ENCODE results near the gene PPIL1. TPM values are rescaled to one million over a fixed set of nuclear protein-coding genes. Genes with fewer than 3 reads are reported as not detected.

Gene PPIL1
- total RNA-seq, 1 donor from 2014 or later, result 36.6 TPM

DNA sequence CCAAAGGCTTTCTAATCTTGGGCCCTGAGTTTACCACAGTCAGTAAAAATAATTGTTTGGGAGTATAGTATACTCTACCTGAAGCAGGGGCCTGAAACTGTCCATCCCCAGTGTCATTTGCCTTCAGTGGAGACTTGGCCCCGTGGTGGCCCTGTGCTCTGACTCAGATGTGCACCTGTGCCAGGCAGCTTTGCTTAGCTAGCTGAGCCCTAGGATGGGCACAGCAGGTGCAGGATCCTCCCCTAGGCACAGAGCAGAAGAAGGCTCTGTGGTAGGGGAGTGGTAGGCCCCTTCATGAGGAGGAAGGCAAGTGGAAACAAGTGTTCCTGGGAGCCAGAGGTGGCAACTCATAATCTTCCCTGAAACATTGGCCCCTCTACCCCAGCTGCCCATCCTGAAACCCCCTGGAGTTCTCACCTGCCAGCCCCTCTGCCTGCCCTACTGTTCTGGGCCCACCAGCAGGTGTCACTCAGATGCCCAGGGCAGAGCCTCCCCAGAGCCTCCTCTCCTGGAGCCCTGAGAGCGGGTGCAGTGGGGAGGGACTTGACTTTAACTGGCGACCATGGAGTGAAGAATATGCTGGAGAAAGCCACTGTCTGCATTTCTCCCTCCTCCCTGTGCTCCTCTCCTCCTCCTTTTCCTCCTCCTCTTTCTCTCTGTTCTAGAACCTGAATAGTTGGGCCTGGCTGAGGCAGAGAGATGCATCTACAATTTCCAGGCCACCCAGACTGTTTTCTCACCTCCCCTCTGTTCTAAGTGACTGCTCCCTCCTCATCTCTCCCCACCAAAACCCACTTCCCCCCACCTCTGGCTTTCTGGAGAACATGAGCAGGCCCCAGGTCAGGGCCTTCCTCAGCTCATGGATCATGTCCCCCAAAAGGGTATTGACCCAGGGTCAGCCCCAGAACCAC lies 38.2 kb downstream of the PPIL1 start:
- FAIRE-seq, result no peak
- Histone ChIP-seq H3K36me3 (ENCODE audit: insufficient read depth, low read length) (no peaks in the 10 kb centered on the region), H3K4me1 (ENCODE audit: insufficient read depth, low read length) (peaks cover 14% of the 10 kb centered on the region), H3K9ac (ENCODE audit: low read length) (no peak overlapping the region), H3K27me3 (ENCODE audit: insufficient read depth, low read length) (peaks cover 35% of the 10 kb centered on the region), H3K27ac (ENCODE audit: low read depth, low read length) (no peak overlapping the region), H3K4me3 (ENCODE audit: insufficient read depth, low read depth, low read length) (no peak overlapping the region), H3K79me2 (ENCODE audit: insufficient read depth, low read length) (no peaks in the 10 kb centered on the region), H3K4me2 (ENCODE audit: low read length) (no peak overlapping the region), H4K20me1 (ENCODE audit: insufficient read depth, low read length) (no peaks in the 10 kb centered on the region), H3K9me3 (ENCODE audit: insufficient read depth, low read depth, low read length) (peaks cover 3% of the 10 kb centered on the region), H2AFZ (ENCODE audit: low read depth, low read length) (no peak overlapping the region)
- DNase-seq (ENCODE audit: low read depth), result no peak
- Mint-ChIP-seq H3K27me3 (ENCODE audit: low read depth, unreplicated experiment) (peaks cover 48% of the 10 kb centered on the region), H3K27ac (ENCODE audit: unreplicated experiment) (no peak overlapping the region), H3K4me3 (ENCODE audit: unreplicated experiment) (no peak overlapping the region), H3K4me1 (ENCODE audit: low read depth, unreplicated experiment) (no peaks in the 10 kb centered on the region), H3K36me3 (ENCODE audit: low read depth, unreplicated experiment) (peaks cover 1% of the 10 kb centered on the region), H3K9me3 (ENCODE audit: unreplicated experiment) (peaks cover 3% of the 10 kb centered on the region)
- TF ChIP-seq, protein P1, sequence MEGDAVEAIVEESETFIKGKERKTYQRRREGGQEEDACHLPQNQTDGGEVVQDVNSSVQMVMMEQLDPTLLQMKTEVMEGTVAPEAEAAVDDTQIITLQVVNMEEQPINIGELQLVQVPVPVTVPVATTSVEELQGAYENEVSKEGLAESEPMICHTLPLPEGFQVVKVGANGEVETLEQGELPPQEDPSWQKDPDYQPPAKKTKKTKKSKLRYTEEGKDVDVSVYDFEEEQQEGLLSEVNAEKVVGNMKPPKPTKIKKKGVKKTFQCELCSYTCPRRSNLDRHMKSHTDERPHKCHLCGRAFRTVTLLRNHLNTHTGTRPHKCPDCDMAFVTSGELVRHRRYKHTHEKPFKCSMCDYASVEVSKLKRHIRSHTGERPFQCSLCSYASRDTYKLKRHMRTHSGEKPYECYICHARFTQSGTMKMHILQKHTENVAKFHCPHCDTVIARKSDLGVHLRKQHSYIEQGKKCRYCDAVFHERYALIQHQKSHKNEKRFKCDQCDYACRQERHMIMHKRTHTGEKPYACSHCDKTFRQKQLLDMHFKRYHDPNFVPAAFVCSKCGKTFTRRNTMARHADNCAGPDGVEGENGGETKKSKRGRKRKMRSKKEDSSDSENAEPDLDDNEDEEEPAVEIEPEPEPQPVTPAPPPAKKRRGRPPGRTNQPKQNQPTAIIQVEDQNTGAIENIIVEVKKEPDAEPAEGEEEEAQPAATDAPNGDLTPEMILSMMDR (IDR thresholded peaks at IDR 0.05; ENCODE audit: insufficient read depth, low read depth, low read length), result no peak
- TF ChIP-seq EZH2 (IDR thresholded peaks at IDR 0.05; ENCODE audit: insufficient read depth, low read length), result no peak

DNA sequence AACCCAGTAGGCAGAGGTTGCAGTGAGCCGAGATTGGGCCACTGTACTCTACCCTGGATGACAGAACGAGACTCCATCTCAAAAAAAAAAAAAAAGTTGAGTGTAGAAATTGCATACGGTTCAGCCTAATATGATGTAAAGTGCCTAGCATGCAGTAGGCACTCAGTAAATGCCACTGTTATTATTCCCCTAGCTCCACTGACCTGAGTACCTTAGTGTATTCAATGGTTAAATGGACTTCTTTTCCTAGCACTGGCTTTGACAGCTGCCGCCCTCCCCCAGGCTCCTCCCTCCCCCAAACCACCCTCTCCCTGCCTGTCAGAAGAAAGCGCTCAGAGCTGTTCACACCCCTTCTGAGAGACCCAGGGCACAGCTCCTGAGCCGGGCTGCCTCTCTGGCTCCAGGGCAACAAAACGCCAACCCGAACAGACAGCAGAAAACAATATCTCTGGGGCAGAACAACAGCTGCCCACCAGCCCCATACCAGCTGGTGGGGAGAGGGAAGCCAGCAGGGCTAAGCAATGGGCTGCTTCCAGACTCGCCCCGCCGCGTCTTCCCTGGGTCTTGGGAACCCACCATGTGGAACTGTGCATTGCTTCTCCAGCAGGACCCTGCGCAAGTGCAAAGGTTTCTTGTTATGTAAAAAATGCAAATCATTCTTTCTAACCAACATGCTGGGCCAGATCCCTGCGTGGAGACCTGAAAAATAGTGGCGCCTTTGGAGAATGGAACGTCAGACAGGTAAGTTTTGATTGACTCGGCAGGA lies 39.8 kb downstream of the PPIL1 start:
- Mint-ChIP-seq H3K9me3 (ENCODE audit: unreplicated experiment) (peaks cover 3% of the 10 kb centered on the region), H3K4me1 (ENCODE audit: low read depth, unreplicated experiment) (no peaks in the 10 kb centered on the region), H3K36me3 (ENCODE audit: low read depth, unreplicated experiment) (peaks cover 1% of the 10 kb centered on the region), H3K4me3 (ENCODE audit: unreplicated experiment) (no peak overlapping the region), H3K27ac (ENCODE audit: unreplicated experiment) (no peak overlapping the region), H3K27me3 (ENCODE audit: low read depth, unreplicated experiment) (peaks cover 44% of the 10 kb centered on the region)
- H3K9ac ChIP-seq (ENCODE audit: low read length), result no peak overlapping the region
- no peak overlapping the region for H3K27ac ChIP-seq (ENCODE audit: low read depth, low read length)
- H3K9me3 ChIP-seq (ENCODE audit: insufficient read depth, low read depth, low read length), result peaks cover 3% of the 10 kb centered on the region
- H3K79me2 ChIP-seq (ENCODE audit: insufficient read depth, low read length), result no peaks in the 10 kb centered on the region
- peaks cover 8% of the 10 kb centered on the region for H3K4me1 ChIP-seq (ENCODE audit: insufficient read depth, low read length)
- H4K20me1 ChIP-seq (ENCODE audit: insufficient read depth, low read length), result no peaks in the 10 kb centered on the region
- FAIRE-seq (no peak), DNase-seq (ENCODE audit: low read depth) (no peak)
- no peaks in the 10 kb centered on the region for H3K36me3 ChIP-seq (ENCODE audit: insufficient read depth, low read length)
- H2AFZ ChIP-seq (ENCODE audit: low read depth, low read length), result no peak overlapping the region
- no peak overlapping the region for H3K4me2 ChIP-seq (ENCODE audit: low read length)
- TF ChIP-seq, protein P1 (IDR thresholded peaks at IDR 0.05; ENCODE audit: insufficient read depth, low read depth, low read length), result no peak
- no peak for TF ChIP-seq EZH2 (IDR thresholded peaks at IDR 0.05; ENCODE audit: insufficient read depth, low read length)
- H3K27me3 ChIP-seq (ENCODE audit: insufficient read depth, low read length), result peaks cover 32% of the 10 kb centered on the region
- H3K4me3 ChIP-seq (ENCODE audit: insufficient read depth, low read depth, low read length), result no peak overlapping the region
